T-helper 9 cell (primary cell): Measurements from ENCODE around the gene PNPLA5.

Experiments
- DNase-seq: peaks from one replicate; pipeline ENCODE4 v3.0.0-alpha.2; 2020

PNPLA5 gene

GRCh38 chr22:43833286-43834240 lies 58.2 kb downstream of the PNPLA5 start:
- no peak for DNase-seq

GRCh38 chr22:43832393-43833265 lies 59.2 kb downstream of the PNPLA5 start:
- DNase-seq = no peak

- DNase-seq = no peak
These were observed 60.0 kb downstream of the PNPLA5 start for GRCh38 chr22:43831561-43832392.

- DNase-seq = no peak
These were observed 60.8 kb downstream of the PNPLA5 start for GRCh38 chr22:43830931-43831560.

GRCh38 chr22:43829904-43830851 lies 61.6 kb downstream of the PNPLA5 start:
- DNase-seq = no peak
